ENCODE data around the gene TES.

Gene TES

DNA sequence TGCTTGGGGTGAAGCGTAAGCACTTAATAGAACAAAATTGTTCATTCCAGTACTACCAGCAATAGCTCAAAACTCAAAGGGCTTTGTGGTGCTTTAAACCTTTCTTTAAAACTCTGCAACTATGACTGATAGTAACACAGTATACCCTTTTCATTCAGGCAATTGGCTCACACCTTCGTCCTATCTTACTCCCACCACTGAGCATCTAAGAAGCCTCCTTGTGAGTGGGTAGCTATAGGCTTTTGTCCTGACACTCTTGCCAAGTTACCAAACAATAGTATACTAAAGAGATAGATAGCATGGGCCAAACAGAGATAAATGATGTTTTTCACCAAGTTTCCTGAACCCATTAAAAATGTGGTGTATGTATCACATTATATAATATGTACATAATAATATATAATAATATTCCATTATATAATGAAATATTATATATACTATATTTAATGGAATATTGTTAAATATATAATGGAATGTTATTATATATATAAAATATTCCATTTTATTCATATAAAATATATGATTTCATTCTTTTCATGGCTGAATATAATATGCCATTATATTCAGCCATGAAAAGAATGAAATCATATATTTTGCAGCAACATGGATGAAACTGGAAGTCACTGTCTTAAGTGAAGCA lies 96.2 kb downstream of the TES start:
- TF ChIP-seq, protein P1, sequence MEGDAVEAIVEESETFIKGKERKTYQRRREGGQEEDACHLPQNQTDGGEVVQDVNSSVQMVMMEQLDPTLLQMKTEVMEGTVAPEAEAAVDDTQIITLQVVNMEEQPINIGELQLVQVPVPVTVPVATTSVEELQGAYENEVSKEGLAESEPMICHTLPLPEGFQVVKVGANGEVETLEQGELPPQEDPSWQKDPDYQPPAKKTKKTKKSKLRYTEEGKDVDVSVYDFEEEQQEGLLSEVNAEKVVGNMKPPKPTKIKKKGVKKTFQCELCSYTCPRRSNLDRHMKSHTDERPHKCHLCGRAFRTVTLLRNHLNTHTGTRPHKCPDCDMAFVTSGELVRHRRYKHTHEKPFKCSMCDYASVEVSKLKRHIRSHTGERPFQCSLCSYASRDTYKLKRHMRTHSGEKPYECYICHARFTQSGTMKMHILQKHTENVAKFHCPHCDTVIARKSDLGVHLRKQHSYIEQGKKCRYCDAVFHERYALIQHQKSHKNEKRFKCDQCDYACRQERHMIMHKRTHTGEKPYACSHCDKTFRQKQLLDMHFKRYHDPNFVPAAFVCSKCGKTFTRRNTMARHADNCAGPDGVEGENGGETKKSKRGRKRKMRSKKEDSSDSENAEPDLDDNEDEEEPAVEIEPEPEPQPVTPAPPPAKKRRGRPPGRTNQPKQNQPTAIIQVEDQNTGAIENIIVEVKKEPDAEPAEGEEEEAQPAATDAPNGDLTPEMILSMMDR (IDR thresholded peaks at IDR 0.05) = no peak
- H3K4me3 ChIP-seq (ENCODE audit: low read depth in 1 of 2, low read length in 1 of 2) = no peak overlapping the region
- H3K36me3 ChIP-seq = no peaks in the 10 kb centered on the region
- no peaks in the 10 kb centered on the region for H3K4me1 ChIP-seq (ENCODE audit: control insufficient read depth in 1 of 2, insufficient read depth in 1 of 2, low read depth in 1 of 2, low read length in 1 of 2)
- H3K9me3 ChIP-seq = no peaks in the 10 kb centered on the region
- H3K27me3 ChIP-seq = no peaks in the 10 kb centered on the region
- no peak overlapping the region for H3K27ac ChIP-seq

DNA sequence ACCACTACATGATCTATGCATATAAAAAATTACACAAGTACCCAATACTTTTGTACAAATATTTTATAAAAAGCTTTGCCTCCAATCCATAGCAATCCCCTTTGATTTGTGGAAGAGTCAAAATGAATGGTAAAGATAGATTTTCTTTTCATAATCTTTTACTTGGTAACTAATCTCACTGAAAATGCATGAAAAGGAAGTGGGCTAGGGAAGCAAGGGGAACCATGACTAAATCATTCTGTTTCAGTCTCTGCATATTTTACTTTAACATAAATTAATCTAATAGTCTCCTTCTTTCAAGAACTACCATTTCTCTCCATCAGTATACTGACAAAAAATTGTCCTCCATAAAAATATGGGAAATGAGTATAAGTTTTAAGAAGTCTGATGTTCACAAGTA lies 96.9 kb downstream of the TES start:
- H3K36me3 ChIP-seq = no peaks in the 10 kb centered on the region
- no peaks in the 10 kb centered on the region for H3K9me3 ChIP-seq
- no peak overlapping the region for H3K27ac ChIP-seq
- TF ChIP-seq, protein P1 (IDR thresholded peaks at IDR 0.05) = no peak
- H3K4me3 ChIP-seq (ENCODE audit: low read depth in 1 of 2, low read length in 1 of 2) = no peak overlapping the region
- no peaks in the 10 kb centered on the region for H3K27me3 ChIP-seq
- no peaks in the 10 kb centered on the region for H3K4me1 ChIP-seq (ENCODE audit: control insufficient read depth in 1 of 2, insufficient read depth in 1 of 2, low read depth in 1 of 2, low read length in 1 of 2)
